ENCODE results near the gene PRR36. TPM values are rescaled to one million over a fixed set of nuclear protein-coding genes. Genes with fewer than 3 reads are reported as not detected.
"Not testable (repeated sequence)": the region's sequence is repeated elsewhere in the genome, so short reads cannot be mapped to it uniquely, and the experiment has no call there.

PRR36 gene
- total RNA-seq, 1 donor from 2014 or later: 0.80 TPM

GRCh38 chr19:7859831-7860713 lies 14.1 kb downstream of the PRR36 start:
- H3K27me3 Mint-ChIP-seq (ENCODE audit: low read depth): no peaks in the 10 kb centered on the region
- TF ChIP-seq CTCF (IDR thresholded peaks at IDR 0.05): no peak
- H3K4me1 Mint-ChIP-seq (ENCODE audit: low read depth): no peaks in the 10 kb centered on the region
- DNase-seq (ENCODE audit: low spot score): no peak
- no peak overlapping the region for H3K4me3 Mint-ChIP-seq (ENCODE audit: unreplicated experiment)
- H3K9me3 Mint-ChIP-seq (ENCODE audit: low read depth): no peaks in the 10 kb centered on the region
- no peaks in the 10 kb centered on the region for H3K36me3 Mint-ChIP-seq (ENCODE audit: low read depth)
- H3K27ac Mint-ChIP-seq (ENCODE audit: unreplicated experiment): no peak overlapping the region

- H3K9me3 Mint-ChIP-seq (ENCODE audit: low read depth); DNase-seq (ENCODE audit: low spot score); H3K4me3 Mint-ChIP-seq (ENCODE audit: unreplicated experiment); H3K27ac Mint-ChIP-seq (ENCODE audit: unreplicated experiment); H3K27me3 Mint-ChIP-seq (ENCODE audit: low read depth); H3K4me1 Mint-ChIP-seq (ENCODE audit: low read depth); H3K36me3 Mint-ChIP-seq (ENCODE audit: low read depth): not testable (repeated sequence)
These were observed 15.1 kb downstream of the PRR36 start for GRCh38 chr19:7859087-7859486.

- no peaks in the 10 kb centered on the region for H3K9me3 Mint-ChIP-seq (ENCODE audit: low read depth)
- TF ChIP-seq CTCF (IDR thresholded peaks at IDR 0.05): no peak
- DNase-seq (ENCODE audit: low spot score): no peak
- no peaks in the 10 kb centered on the region for H3K36me3 Mint-ChIP-seq (ENCODE audit: low read depth)
- H3K4me1 Mint-ChIP-seq (ENCODE audit: low read depth): peaks cover 2% of the 10 kb centered on the region
- no peaks in the 10 kb centered on the region for H3K27me3 Mint-ChIP-seq (ENCODE audit: low read depth)
- H3K4me3 Mint-ChIP-seq (ENCODE audit: unreplicated experiment): no peak overlapping the region
- no peak overlapping the region for H3K27ac Mint-ChIP-seq (ENCODE audit: unreplicated experiment)
These were observed 15.9 kb downstream of the PRR36 start for GRCh38 chr19:7858109-7858770.

GRCh38 chr19:7857727-7858108 lies 16.5 kb downstream of the PRR36 start:
- H3K27me3 Mint-ChIP-seq (ENCODE audit: low read depth): no peaks in the 10 kb centered on the region
- TF ChIP-seq CTCF (IDR thresholded peaks at IDR 0.05): no peak
- no peaks in the 10 kb centered on the region for H3K9me3 Mint-ChIP-seq (ENCODE audit: low read depth)
- H3K27ac Mint-ChIP-seq (ENCODE audit: unreplicated experiment): no peak overlapping the region
- DNase-seq (ENCODE audit: low spot score): no peak
- H3K4me3 Mint-ChIP-seq (ENCODE audit: unreplicated experiment): no peak overlapping the region
- no peaks in the 10 kb centered on the region for H3K36me3 Mint-ChIP-seq (ENCODE audit: low read depth)
- H3K4me1 Mint-ChIP-seq (ENCODE audit: low read depth): peaks cover 6% of the 10 kb centered on the region

GRCh38 chr19:7856679-7857663 lies 17.2 kb downstream of the PRR36 start:
- H3K27me3 Mint-ChIP-seq (ENCODE audit: low read depth): no peaks in the 10 kb centered on the region
- H3K4me1 Mint-ChIP-seq (ENCODE audit: low read depth): peaks cover 6% of the 10 kb centered on the region
- TF ChIP-seq CTCF (IDR thresholded peaks at IDR 0.05): no peak
- H3K36me3 Mint-ChIP-seq (ENCODE audit: low read depth): no peaks in the 10 kb centered on the region
- H3K9me3 Mint-ChIP-seq (ENCODE audit: low read depth): no peaks in the 10 kb centered on the region
- DNase-seq (ENCODE audit: low spot score): no peak
- no peak overlapping the region for H3K27ac Mint-ChIP-seq (ENCODE audit: unreplicated experiment)
- no peak overlapping the region for H3K4me3 Mint-ChIP-seq (ENCODE audit: unreplicated experiment)
